ENCODE results near the gene AMDHD2.
A peak's percentile ranks its signal among the peaks of the same experiment; 100 is the strongest.
"Not testable (repeated sequence)": the region's sequence is repeated elsewhere in the genome, so short reads cannot be mapped to it uniquely, and the experiment has no call there.

The AMDHD2 gene

GRCh38 chr16:2529061-2529931, 9.1 kb downstream of the AMDHD2 start:
- H3K36me3 ChIP-seq (ENCODE audit: control insufficient read depth in 1 of 2, insufficient read depth in 2 of 2, low read length in 2 of 2): peaks cover 11 to 35% of the 10 kb centered on the region in 2 donors
- H3K9ac ChIP-seq (ENCODE audit: low read depth in 1 of 2, low read length in 2 of 2): no peak overlapping the region

GRCh38 chr16:2529961-2530628, 9.9 kb downstream of the AMDHD2 start:
- no peaks in the 10 kb centered on the region for H3K9me3 ChIP-seq (ENCODE audit: control insufficient read depth in 1 of 2, low read length in 2 of 2)
- peaks cover 4 to 15% of the 10 kb centered on the region in 2 donors for H3K4me1 ChIP-seq (ENCODE audit: control insufficient read depth in 1 of 2, insufficient read depth in 2 of 2, low read length in 2 of 2)
- no peak overlapping the region for H3K9ac ChIP-seq (ENCODE audit: low read depth in 1 of 2, low read length in 2 of 2)
- no peak overlapping the region for H3K27ac ChIP-seq (ENCODE audit: low read depth, low read length)
- peaks cover 11 to 35% of the 10 kb centered on the region in 2 donors for H3K36me3 ChIP-seq (ENCODE audit: control insufficient read depth in 1 of 2, insufficient read depth in 2 of 2, low read length in 2 of 2)
- H3K27me3 ChIP-seq (ENCODE audit: control insufficient read depth in 1 of 2, insufficient read depth in 2 of 2, low read length in 2 of 2): no peaks in the 10 kb centered on the region
- no peak overlapping the region for H3K4me3 ChIP-seq (ENCODE audit: low read depth in 1 of 2, low read length in 2 of 2)

More at GRCh38 chr16:2529061-2529931, 9.1 kb downstream of the AMDHD2 start:
- Histone ChIP-seq H3K9me3 (ENCODE audit: control insufficient read depth in 1 of 2, low read length in 2 of 2) (no peaks in the 10 kb centered on the region), H3K4me1 (ENCODE audit: control insufficient read depth in 1 of 2, insufficient read depth in 2 of 2, low read length in 2 of 2) (peaks cover 10 to 23% of the 10 kb centered on the region in 2 donors), H3K27me3 (ENCODE audit: control insufficient read depth in 1 of 2, insufficient read depth in 2 of 2, low read length in 2 of 2) (no peaks in the 10 kb centered on the region), H3K27ac (ENCODE audit: low read depth, low read length) (no peak overlapping the region), H3K4me3 (ENCODE audit: low read depth in 1 of 2, low read length in 2 of 2) (no peak overlapping the region)

GRCh38 chr16:2530629-2531318, 10.6 kb downstream of the AMDHD2 start:
- Histone ChIP-seq H3K4me3 (ENCODE audit: low read depth in 1 of 2, low read length in 2 of 2) (peak overlapping the region in 1 of 2 donors; percentile 66), H3K4me1 (ENCODE audit: control insufficient read depth in 1 of 2, insufficient read depth in 2 of 2, low read length in 2 of 2) (peaks cover 4 to 13% of the 10 kb centered on the region in 2 donors), H3K9ac (ENCODE audit: low read depth in 1 of 2, low read length in 2 of 2) (peak overlapping the region in 1 of 2 donors; percentile 49), H3K27ac (ENCODE audit: low read depth, low read length) (no peak overlapping the region), H3K36me3 (ENCODE audit: control insufficient read depth in 1 of 2, insufficient read depth in 2 of 2, low read length in 2 of 2) (peaks cover 11 to 35% of the 10 kb centered on the region in 2 donors), H3K9me3 (ENCODE audit: control insufficient read depth in 1 of 2, low read length in 2 of 2) (no peaks in the 10 kb centered on the region), H3K27me3 (ENCODE audit: control insufficient read depth in 1 of 2, insufficient read depth in 2 of 2, low read length in 2 of 2) (no peaks in the 10 kb centered on the region)

GRCh38 chr16:2531371-2531695, 11.2 kb downstream of the AMDHD2 start, which contains the start of gene CEMP1:
Gene CEMP1 (minus strand): TSS chr16:2531408. CDS start chr16:2531073, 335 bp downstream.
- Histone ChIP-seq H3K9ac (ENCODE audit: low read depth in 1 of 2, low read length in 2 of 2) (peak within 1 kb of the TSS; percentile 85 to 96), H3K27ac (ENCODE audit: low read depth, low read length) (peak within 1 kb of the TSS; percentile 89), H3K4me1 (ENCODE audit: control insufficient read depth in 1 of 2, insufficient read depth in 2 of 2, low read length in 2 of 2) (peaks cover 5 to 16% of the 10 kb centered on the region in 2 donors), H3K4me3 (ENCODE audit: low read depth in 1 of 2, low read length in 2 of 2) (peak within 1 kb of the TSS; percentile 74 to 82), H3K27me3 (ENCODE audit: control insufficient read depth in 1 of 2, insufficient read depth in 2 of 2, low read length in 2 of 2) (no peaks in the 10 kb centered on the region), H3K9me3 (ENCODE audit: control insufficient read depth in 1 of 2, low read length in 2 of 2) (no peaks in the 10 kb centered on the region), H3K36me3 (ENCODE audit: control insufficient read depth in 1 of 2, insufficient read depth in 2 of 2, low read length in 2 of 2) (peaks cover 11 to 32% of the 10 kb centered on the region in 2 donors)

- H3K27ac ChIP-seq (ENCODE audit: low read depth, low read length): peak overlapping the region; percentile 89
- H3K4me3 ChIP-seq (ENCODE audit: low read depth in 1 of 2, low read length in 2 of 2): peak overlapping the region; percentile 74 to 82
- H3K36me3 ChIP-seq (ENCODE audit: control insufficient read depth in 1 of 2, insufficient read depth in 2 of 2, low read length in 2 of 2): peaks cover 11 to 31% of the 10 kb centered on the region in 2 donors
- H3K4me1 ChIP-seq (ENCODE audit: control insufficient read depth in 1 of 2, insufficient read depth in 2 of 2, low read length in 2 of 2): peaks cover 7 to 17% of the 10 kb centered on the region in 2 donors
- peak overlapping the region; percentile 85 to 96 for H3K9ac ChIP-seq (ENCODE audit: low read depth in 1 of 2, low read length in 2 of 2)
- no peaks in the 10 kb centered on the region for H3K27me3 ChIP-seq (ENCODE audit: control insufficient read depth in 1 of 2, insufficient read depth in 2 of 2, low read length in 2 of 2)
- no peaks in the 10 kb centered on the region for H3K9me3 ChIP-seq (ENCODE audit: control insufficient read depth in 1 of 2, low read length in 2 of 2)
Measured at GRCh38 chr16:2531696-2532493, 11.7 kb downstream of the AMDHD2 start.

GRCh38 chr16:2532494-2533141, 12.4 kb downstream of the AMDHD2 start:
- Histone ChIP-seq H3K4me3 (ENCODE audit: low read depth in 1 of 2, low read length in 2 of 2) (peak overlapping the region; percentile 71 to 82), H3K27ac (ENCODE audit: low read depth, low read length) (peak overlapping the region; percentile 87), H3K9ac (ENCODE audit: low read depth in 1 of 2, low read length in 2 of 2) (peak overlapping the region; percentile 85 to 96)

GRCh38 chr16:2533142-2533755, 13.1 kb downstream of the AMDHD2 start:
- H3K27me3 ChIP-seq (ENCODE audit: control insufficient read depth in 1 of 2, insufficient read depth in 2 of 2, low read length in 2 of 2); H3K9me3 ChIP-seq (ENCODE audit: control insufficient read depth in 1 of 2, low read length in 2 of 2): not testable (repeated sequence)
- Histone ChIP-seq H3K4me1 (ENCODE audit: control insufficient read depth in 1 of 2, insufficient read depth in 2 of 2, low read length in 2 of 2) (peaks cover 7 to 17% of the 10 kb centered on the region in 2 donors), H3K27ac (ENCODE audit: low read depth, low read length) (peak overlapping the region; percentile 87), H3K4me3 (ENCODE audit: low read depth in 1 of 2, low read length in 2 of 2) (peak overlapping the region; percentile 71 to 82), H3K36me3 (ENCODE audit: control insufficient read depth in 1 of 2, insufficient read depth in 2 of 2, low read length in 2 of 2) (peaks cover 9 to 20% of the 10 kb centered on the region in 2 donors), H3K9ac (ENCODE audit: low read depth in 1 of 2, low read length in 2 of 2) (peak overlapping the region; percentile 85 to 96)

More at GRCh38 chr16:2532494-2533141, 12.4 kb downstream of the AMDHD2 start:
- H3K27me3 ChIP-seq (ENCODE audit: control insufficient read depth in 1 of 2, insufficient read depth in 2 of 2, low read length in 2 of 2): no peaks in the 10 kb centered on the region
- peaks cover 11 to 26% of the 10 kb centered on the region in 2 donors for H3K36me3 ChIP-seq (ENCODE audit: control insufficient read depth in 1 of 2, insufficient read depth in 2 of 2, low read length in 2 of 2)
- H3K4me1 ChIP-seq (ENCODE audit: control insufficient read depth in 1 of 2, insufficient read depth in 2 of 2, low read length in 2 of 2): peaks cover 7 to 17% of the 10 kb centered on the region in 2 donors
- no peaks in the 10 kb centered on the region for H3K9me3 ChIP-seq (ENCODE audit: control insufficient read depth in 1 of 2, low read length in 2 of 2)

- Histone ChIP-seq H3K36me3 (ENCODE audit: control insufficient read depth in 1 of 2, insufficient read depth in 2 of 2, low read length in 2 of 2) (peaks cover 3 to 13% of the 10 kb centered on the region in 2 donors), H3K4me1 (ENCODE audit: control insufficient read depth in 1 of 2, insufficient read depth in 2 of 2, low read length in 2 of 2) (peaks cover 7 to 20% of the 10 kb centered on the region in 2 donors), H3K27me3 (ENCODE audit: control insufficient read depth in 1 of 2, insufficient read depth in 2 of 2, low read length in 2 of 2) (no peaks in the 10 kb centered on the region), H3K4me3 (ENCODE audit: low read depth in 1 of 2, low read length in 2 of 2) (no peak overlapping the region), H3K9ac (ENCODE audit: low read depth in 1 of 2, low read length in 2 of 2) (no peak overlapping the region), H3K9me3 (ENCODE audit: control insufficient read depth in 1 of 2, low read length in 2 of 2) (no peaks in the 10 kb centered on the region), H3K27ac (ENCODE audit: low read depth, low read length) (no peak overlapping the region)
Measured at GRCh38 chr16:2533912-2534311, 13.7 kb downstream of the AMDHD2 start.

- H3K27me3 ChIP-seq (ENCODE audit: control insufficient read depth in 1 of 2, insufficient read depth in 2 of 2, low read length in 2 of 2); H3K9ac ChIP-seq (ENCODE audit: low read depth in 1 of 2, low read length in 2 of 2); H3K9me3 ChIP-seq (ENCODE audit: control insufficient read depth in 1 of 2, low read length in 2 of 2); H3K27ac ChIP-seq (ENCODE audit: low read depth, low read length); H3K36me3 ChIP-seq (ENCODE audit: control insufficient read depth in 1 of 2, insufficient read depth in 2 of 2, low read length in 2 of 2); H3K4me3 ChIP-seq (ENCODE audit: low read depth in 1 of 2, low read length in 2 of 2): not testable (repeated sequence)
- peaks cover 10 to 25% of the 10 kb centered on the region in 2 donors for H3K4me1 ChIP-seq (ENCODE audit: control insufficient read depth in 1 of 2, insufficient read depth in 2 of 2, low read length in 2 of 2)
Measured at GRCh38 chr16:2534335-2534734, 14.2 kb downstream of the AMDHD2 start.
